NCI-H1105 (cell line): Measurements from ENCODE around the gene RAB1B.

Experiments used
- DNase-seq: peaks from one replicate; lab custom pipeline; 2025; lab: John Stamatoyannopoulos, UW

Gene RAB1B

DNA sequence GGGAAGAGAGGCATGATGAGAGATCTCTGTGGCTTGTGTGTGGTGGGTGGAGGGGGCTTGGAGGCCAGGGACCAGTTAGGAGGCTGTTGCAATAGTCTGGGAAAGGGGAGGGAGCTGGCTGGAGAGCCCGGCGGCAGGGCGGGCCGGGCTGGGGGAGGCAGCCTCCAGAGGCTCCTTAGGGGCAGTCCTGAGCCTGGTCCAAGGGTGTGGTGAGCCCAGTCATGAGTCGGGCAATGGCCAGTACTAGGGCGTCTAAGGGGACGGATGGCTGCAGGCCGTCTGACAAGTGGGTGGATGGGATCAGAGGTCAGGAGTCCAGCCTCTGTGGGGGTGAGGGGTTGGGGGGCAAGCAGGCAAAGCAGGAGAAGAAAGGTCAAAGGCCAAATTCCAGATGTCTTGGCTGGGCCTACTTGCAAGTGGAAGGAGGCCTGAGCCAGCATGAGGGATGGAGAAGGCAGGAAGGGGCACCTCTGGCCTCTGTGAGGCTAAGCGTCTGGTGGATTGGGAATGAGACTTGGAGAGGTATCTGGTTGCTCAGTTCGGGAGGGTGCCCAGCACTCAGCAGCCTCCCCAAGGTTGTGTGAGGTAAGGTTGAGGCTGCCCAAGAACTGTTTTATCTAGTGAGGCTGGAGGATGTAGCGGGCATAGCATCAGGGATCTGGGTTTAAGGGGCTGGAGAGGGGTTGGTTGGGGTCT is 54.4 kb downstream of the RAB1B start:
- DNase-seq = no peak

DNA sequence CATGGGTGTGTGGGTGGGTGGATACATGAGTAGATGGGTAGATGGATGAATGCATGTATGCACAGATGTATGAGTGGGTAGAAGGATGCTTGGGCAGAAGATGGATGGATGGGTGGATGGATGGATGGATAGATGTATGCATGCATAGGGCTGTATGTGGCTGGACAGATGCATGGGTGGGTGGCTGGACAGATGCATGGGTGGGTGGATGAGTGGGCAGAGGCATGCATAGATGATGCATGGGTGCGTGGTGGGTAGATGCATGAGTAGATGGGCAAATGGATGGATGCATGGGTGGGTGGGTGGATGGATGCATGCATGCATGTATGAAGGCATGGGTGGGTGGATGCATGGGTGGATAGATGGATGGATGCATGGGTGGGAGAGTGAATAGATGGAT is 55.2 kb downstream of the RAB1B start:
- no peak for DNase-seq

DNA sequence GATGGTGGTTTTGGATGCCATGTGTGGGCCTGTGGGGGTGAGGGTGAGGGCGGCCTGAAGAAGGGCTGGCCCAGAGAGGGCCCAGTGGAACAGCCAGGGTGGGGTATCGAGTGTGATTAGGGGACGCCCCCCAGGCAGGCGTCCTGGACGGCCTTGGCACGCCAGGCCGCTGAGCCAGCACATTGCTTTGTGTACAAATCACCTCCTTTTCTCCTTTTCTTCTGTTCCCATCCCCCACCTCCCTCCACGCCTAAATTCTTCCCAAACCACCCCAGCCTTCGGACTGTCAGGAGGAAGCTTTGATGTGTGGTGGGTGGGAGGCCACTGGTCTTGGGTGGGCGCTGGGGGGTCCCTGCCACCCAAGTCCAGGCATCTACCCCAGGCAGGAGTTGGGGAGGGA is 56.2 kb downstream of the RAB1B start:
- DNase-seq = no peak

DNA sequence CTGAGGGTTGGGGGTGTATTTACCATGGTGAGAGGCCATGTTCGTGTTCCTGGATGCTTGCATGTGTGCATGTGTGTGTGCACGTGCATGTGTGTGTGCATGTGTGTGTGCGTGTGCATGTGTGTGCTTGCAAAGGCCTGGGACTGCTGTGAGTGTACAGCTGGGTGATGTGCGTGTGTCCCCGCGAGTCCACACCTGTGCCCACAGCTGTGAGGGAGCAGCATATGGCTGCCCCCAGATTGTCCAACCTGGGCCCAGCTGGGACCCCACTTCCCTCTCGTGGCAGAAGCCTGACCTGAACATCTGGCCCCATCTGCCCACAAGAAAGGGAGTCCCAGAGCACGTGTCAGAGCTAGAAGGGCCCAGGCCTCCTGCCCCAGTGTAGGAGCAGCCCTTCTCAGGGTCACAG is 56.8 kb downstream of the RAB1B start:
- DNase-seq = no peak

DNA sequence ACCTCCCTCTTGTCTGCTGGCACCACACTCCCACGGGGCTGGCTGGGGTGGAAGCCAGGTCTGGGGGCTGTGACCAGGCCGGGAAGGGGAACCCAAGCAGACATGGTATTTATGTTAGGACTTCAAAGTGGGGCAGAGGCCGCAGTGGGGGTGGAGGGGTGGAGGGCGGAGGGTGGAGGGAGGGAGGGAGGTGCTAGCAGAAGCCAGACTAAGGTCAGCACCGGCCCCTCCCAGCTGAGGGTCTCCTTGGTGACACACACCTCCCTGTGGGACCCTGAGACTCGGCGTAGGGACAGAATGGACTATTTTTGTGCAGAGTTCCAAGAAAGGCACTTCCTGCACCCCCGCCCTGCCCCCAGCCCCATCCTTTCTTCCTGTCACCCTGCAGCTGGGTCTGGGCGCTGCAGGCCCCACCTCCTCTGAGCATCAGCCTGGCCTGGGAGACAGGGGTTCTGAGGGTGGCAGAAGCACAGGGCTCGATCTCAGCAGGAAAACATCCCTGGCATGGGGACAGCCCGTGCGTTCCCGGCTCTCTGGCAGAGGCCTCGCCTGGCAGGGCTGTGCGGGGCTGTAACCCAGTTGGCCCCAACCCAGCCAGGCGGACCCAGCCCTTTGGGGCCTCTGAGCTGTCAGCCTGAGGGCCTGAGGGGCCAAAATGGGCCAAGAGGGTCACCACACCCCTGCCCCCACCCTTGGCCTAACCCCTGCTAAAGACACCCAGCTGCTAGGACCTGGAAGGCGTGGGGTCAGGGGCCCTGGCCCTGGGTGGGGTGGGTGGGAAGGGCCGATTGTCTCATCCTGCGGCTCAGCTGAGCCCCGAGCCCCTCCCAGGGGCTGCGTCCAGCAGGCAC is 58.0 kb downstream of the RAB1B start:
- no peak for DNase-seq
